Activated CD4-positive, alpha-beta T cell treated with anti-CD3 and anti-CD28 coated beads for 36 hours (primary cell): ENCODE measurements around the gene ACSL5. TPM values are rescaled to one million over a fixed set of nuclear protein-coding genes. Genes with fewer than 3 reads are reported as not detected.

ENCODE experiments used
- ATAC-seq: fragments of 200-7000 bp; cut with Tn5 transposase; one replicate; pipeline ENCODE4 v1.10.0; 2021; ENCODE audit warnings: mild to moderate bottlenecking, moderate library complexity
- CTCF ChIA-PET: fragments of 350-600 bp; sonication (Branson Sonifier 250); formaldehyde crosslinking; loops from one replicate; lab custom pipeline; 2021; ENCODE audit warnings: antibody characterized with exemption; lab: Charles Lee
- POLR2A ChIA-PET: fragments of 350-600 bp; sonication (Branson Sonifier 250); formaldehyde crosslinking; loops from one replicate; lab custom pipeline; 2021; ENCODE audit warnings: antibody characterized with exemption, inconsistent platforms; lab: Charles Lee
- DNase-seq: peaks from one replicate; pipeline ENCODE4 v3.0.0-alpha.2; 2020
- H3K27ac Mint-ChIP-seq: one replicate; pipeline ENCODE4 v1.8.0; 2021; ENCODE audit warnings: mixed read lengths
- H3K27me3 Mint-ChIP-seq: one replicate; pipeline ENCODE4 v1.8.0; 2021; ENCODE audit warnings: mixed read lengths
- H3K36me3 Mint-ChIP-seq: one replicate; pipeline ENCODE4 v1.8.0; 2021; ENCODE audit warnings: low read depth, mixed read lengths
- H3K4me1 Mint-ChIP-seq: one replicate; pipeline ENCODE4 v1.8.0; 2021; ENCODE audit warnings: mixed read lengths
- H3K4me3 Mint-ChIP-seq: one replicate; pipeline ENCODE4 v1.8.0; 2021; ENCODE audit warnings: mild to moderate bottlenecking, moderate library complexity, mixed read lengths
- H3K9me3 Mint-ChIP-seq: one replicate; pipeline ENCODE4 v1.8.0; 2021; ENCODE audit warnings: low read depth, mixed read lengths
- intact Hi-C, 2 experiments: fragments of 100-400 bp; cut with DNase I in 1 of 2; cut with micrococcal nuclease in 1 of 2; formaldehyde crosslinking; loops; one replicate each; pipeline versions ENCODE4 v1.14.2 to v1.15.1; 2022 to 2024; cut with DNase I, micrococcal nuclease
- total RNA-seq, 2 experiments: library from RNA; stranded (reverse); gene quantifications; one replicate each; pipeline ENCODE4 v1.2.3, GENCODE V29; 2021

Gene ACSL5
- total RNA-seq, 2 experiments from 2014 or later: 32.0 to 32.1 TPM

- intact Hi-C loops: no loop called here
- POLR2A ChIA-PET: no interaction called here
- ATAC-seq: no peak
These were observed 92.9 kb downstream of the ACSL5 start for GRCh38 chr10:112466802-112467201.

GRCh38 chr10:112467541-112468075, 93.7 kb downstream of the ACSL5 start:
- Mint-ChIP-seq H3K9me3 (no peaks in the 10 kb centered on the region), H3K27ac (no peak overlapping the region), H3K4me1 (peaks cover 11% of the 10 kb centered on the region), H3K4me3 (no peak overlapping the region), H3K36me3 (peaks cover 25% of the 10 kb centered on the region), H3K27me3 (no peaks in the 10 kb centered on the region)
- POLR2A ChIA-PET: no interaction called here
- intact Hi-C loops: no loop called here
- CTCF ChIA-PET: interaction anchor here (0.7 to 2.5 kb wide), 3 partner anchors 9 to 1096 kb away, joined by 3 to 6 read pairs (median 3); no protein-coding TSS in a partner anchor
- DNase-seq (no peak), ATAC-seq (no peak)

More at GRCh38 chr10:112466802-112467201, 92.9 kb downstream of the ACSL5 start:
- no peak overlapping the region for H3K4me3 Mint-ChIP-seq
- no peaks in the 10 kb centered on the region for H3K27me3 Mint-ChIP-seq
- H3K36me3 Mint-ChIP-seq: peaks cover 29% of the 10 kb centered on the region
- no peaks in the 10 kb centered on the region for H3K9me3 Mint-ChIP-seq
- H3K4me1 Mint-ChIP-seq: peaks cover 13% of the 10 kb centered on the region
- no peak overlapping the region for H3K27ac Mint-ChIP-seq
- DNase-seq: no peak
- CTCF ChIA-PET: interaction anchor here (0.9 to 2.5 kb wide), 2 partner anchors 10 kb away, joined by 3 to 6 read pairs; no protein-coding TSS in a partner anchor

- Mint-ChIP-seq H3K9me3 (no peaks in the 10 kb centered on the region), H3K4me3 (no peak overlapping the region), H3K36me3 (no peaks in the 10 kb centered on the region), H3K27ac (peak overlapping the region; percentile 42), H3K4me1 (peaks cover 6% of the 10 kb centered on the region), H3K27me3 (no peaks in the 10 kb centered on the region)
- DNase-seq (no peak), ATAC-seq (peak; percentile 80)
- CTCF ChIA-PET: interaction anchor here (0.7 to 3.4 kb wide), 46 partner anchors 9 to 1892 kb away, joined by 3 to 29 read pairs (median 4); partner anchors contain the start of genes GPAM, VTI1A and ZDHHC6
- intact Hi-C loops: loop anchor here (2.0 to 5.0 kb wide), 5 partner anchors 25 to 331 kb away; partner anchors contain the start of genes GPAM (in 2 of the 2), VTI1A (in 1 of the 2) and ZDHHC6 (in 1 of the 2)
- POLR2A ChIA-PET: interaction anchor here (1.0 kb wide), 1 partner anchor 25 kb away, joined by 5 read pairs; the partner anchor contains the start of gene VTI1A
These were observed 98.1 kb downstream of the ACSL5 start for GRCh38 chr10:112471878-112472487.

- H3K9me3 Mint-ChIP-seq: no peaks in the 10 kb centered on the region
- ChIA-PET POLR2A (no interaction called here), CTCF (interaction anchor here (0.6 to 3.4 kb wide), 13 partner anchors 8 to 909 kb away, joined by 3 to 11 read pairs (median 3); no protein-coding TSS in a partner anchor)
- H3K4me1 Mint-ChIP-seq: peaks cover 6% of the 10 kb centered on the region
- no peak overlapping the region for H3K4me3 Mint-ChIP-seq
- intact Hi-C loops: loop anchor here (1.0 kb wide), 4 partner anchors 633 to 1088 kb away; no protein-coding TSS in a partner anchor
- no peaks in the 10 kb centered on the region for H3K27me3 Mint-ChIP-seq
- no peak for ATAC-seq
- no peak for DNase-seq
- no peaks in the 10 kb centered on the region for H3K36me3 Mint-ChIP-seq
- no peak overlapping the region for H3K27ac Mint-ChIP-seq
These were observed 101.8 kb downstream of the ACSL5 start for GRCh38 chr10:112475575-112476218.

Other genes with a start within 250 kb of the ACSL5 start
- 1 to 10 TPM; 5.7 to 7.5 TPM for gene GPAM, start 190.4 kb upstream of the ACSL5 start, total RNA-seq
- gene TECTB, start 90.7 kb upstream of the ACSL5 start, total RNA-seq: not detected
- 10 to 100 TPM; 42.1 to 61.3 TPM for gene ZDHHC6, start 72.8 kb downstream of the ACSL5 start, total RNA-seq
- 10 to 100 TPM; 27.1 to 33.4 TPM for gene VTI1A, start 73.1 kb downstream of the ACSL5 start, total RNA-seq